Liver (tissue), 3 donors: ENCODE data around the gene CACNA1B.

ENCODE experiments used
- CTCF ChIP-seq: fragments of 150-350 bp; IDR thresholded peaks from 2 replicates; pipeline ENCODE4 v1.5.1; 2017; ENCODE audit warnings: improper control_type of control experiment, low read depth, low read length; ENCODE audit not compliant: missing input control
- EGR1 ChIP-seq, 2 donors: IDR thresholded peaks; 2 replicates each; pipeline ENCODE4 v1.6.1; 2016 to 2018; ENCODE audit warnings: antibody characterized with exemption in 2 of 2, low read depth in 2 of 2
- HNF4A ChIP-seq, 2 donors: conservative IDR thresholded peaks; 2 replicates each; pipeline ENCODE4 v1.6.1; 2016; ENCODE audit warnings: antibody characterized with exemption in 2 of 2, mild to moderate bottlenecking in 2 of 2
- MAX ChIP-seq: IDR thresholded peaks from 2 replicates; pipeline ENCODE4 v1.6.1; 2016; ENCODE audit warnings: antibody characterized with exemption
- RAD21 ChIP-seq, 2 donors: IDR thresholded peaks; 2 replicates each; pipeline ENCODE4 v1.6.1; 2016; ENCODE audit warnings: antibody characterized with exemption in 2 of 2, mild to moderate bottlenecking in 2 of 2
- RXRA ChIP-seq, 2 donors: IDR thresholded peaks; 2 replicates each; pipeline ENCODE4 v1.6.1; 2017 to 2018; ENCODE audit warnings: antibody characterized with exemption in 2 of 2, mild to moderate bottlenecking in 1 of 2
- SP1 ChIP-seq: IDR thresholded peaks from 2 replicates; pipeline ENCODE4 v1.6.1; 2018; ENCODE audit warnings: antibody characterized with exemption, mild to moderate bottlenecking
- YY1 ChIP-seq: IDR thresholded peaks from 2 replicates; pipeline ENCODE4 v1.6.1; 2016; ENCODE audit warnings: antibody characterized with exemption, mild to moderate bottlenecking
- ZBTB33 ChIP-seq: IDR thresholded peaks from 2 replicates; pipeline ENCODE4 v1.6.1; 2016; ENCODE audit warnings: antibody characterized with exemption
- donor health status: healthy.
- donor health status: healthy.

GRCh38 chr9:137912671-137913070, 35.1 kb downstream of the CACNA1B start:
- TF ChIP-seq MAX (no peak), CTCF (no peak), EGR1 (IDR thresholded peaks at IDR 0.05; ENCODE audit: low read depth in 2 of 2) (no peak), SP1 (no peak), RAD21 (IDR thresholded peaks at IDR 0.05) (no peak), RXRA (IDR thresholded peaks at IDR 0.05) (no peak), HNF4A (conservative IDR thresholded peaks at IDR 0.05) (no peak), YY1 (no peak), ZBTB33 (no peak)
